ENCODE measurements around the gene PAFAH2.

The PAFAH2 gene

DNA sequence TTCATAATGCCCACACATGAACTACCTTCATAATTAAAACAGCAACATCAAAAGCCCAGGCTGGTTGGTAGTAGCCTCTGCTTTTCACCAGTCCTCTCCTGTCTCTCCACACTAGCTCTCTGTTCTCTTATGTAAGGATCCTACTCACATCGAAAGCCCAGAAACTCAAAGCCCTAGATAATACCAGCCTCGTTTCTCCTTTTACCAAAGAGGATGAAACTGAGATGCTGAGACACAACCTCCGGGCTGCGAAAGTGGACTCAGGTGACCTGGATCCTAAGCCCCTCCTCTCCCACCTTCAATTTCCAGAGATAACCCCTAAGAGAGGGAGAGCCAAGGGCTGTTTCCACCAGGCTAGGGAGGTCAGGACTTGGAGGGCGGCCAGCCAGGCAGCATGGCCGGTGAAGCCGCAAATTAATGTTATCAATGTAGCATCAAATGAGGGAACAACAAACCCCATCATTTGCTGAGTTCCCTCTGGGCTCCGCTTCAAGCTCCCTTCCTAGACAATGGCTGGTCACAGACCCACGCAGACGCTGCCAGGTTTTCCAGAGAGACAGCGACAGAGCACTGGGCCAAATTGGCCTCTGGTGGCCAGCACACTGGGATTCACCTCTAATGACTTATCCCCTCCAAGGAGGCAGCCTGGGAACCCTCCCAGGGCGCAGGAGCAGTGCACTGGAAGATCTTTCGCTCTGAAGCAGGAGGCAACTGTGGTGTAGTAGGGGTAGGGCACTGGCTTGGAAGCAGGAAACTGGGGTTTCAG is 70.9 kb downstream of the PAFAH2 start:
- no peak for DNase-seq

DNA sequence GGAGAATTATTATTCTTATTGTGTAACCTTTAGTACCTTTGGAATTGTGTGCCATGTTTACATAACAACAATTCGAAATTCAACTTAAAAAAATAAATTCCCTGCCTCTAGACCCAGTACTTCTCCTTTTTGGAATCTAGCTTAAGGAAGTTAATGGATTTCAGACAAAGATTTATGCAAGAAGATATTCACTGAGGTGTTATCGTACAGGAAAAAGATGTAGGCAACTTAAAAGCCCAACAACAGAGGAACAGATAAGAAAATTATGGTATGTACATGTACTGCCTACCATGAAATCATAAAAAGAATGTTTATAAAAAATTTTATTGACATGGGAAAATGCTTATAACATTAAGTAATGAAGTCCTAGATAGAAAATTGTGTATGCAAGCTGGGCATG is 73.4 kb downstream of the PAFAH2 start:
- no peak for DNase-seq

DNA sequence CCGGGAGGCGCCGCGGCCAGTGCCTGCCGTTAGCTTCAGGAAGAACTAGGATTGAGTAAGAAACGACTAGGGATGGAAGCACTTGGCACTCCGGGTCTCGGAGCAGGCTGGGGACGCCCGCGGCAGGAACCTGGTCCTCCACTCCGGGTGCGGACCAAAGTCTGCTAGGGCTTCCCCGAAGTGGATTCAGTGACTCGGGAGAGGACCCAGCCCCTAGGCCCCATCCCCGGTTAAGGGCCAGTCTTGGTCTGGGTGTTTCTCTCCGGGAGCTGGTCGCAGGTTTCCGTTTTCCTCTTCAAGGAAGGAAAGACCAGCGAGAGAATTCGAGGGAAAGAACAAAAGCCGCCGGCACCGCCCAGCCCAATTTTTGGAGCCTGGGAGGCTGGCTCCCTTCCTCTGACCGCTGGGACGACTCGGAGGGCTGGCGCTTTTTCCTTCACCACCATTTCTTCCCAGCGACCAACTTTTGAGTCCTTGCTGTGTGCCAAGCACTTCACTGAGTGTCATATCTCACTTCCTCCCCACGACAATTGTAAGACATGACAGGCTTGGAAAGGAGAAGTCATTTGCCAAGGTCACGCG is 74.8 kb downstream of the PAFAH2 start:
- peak; percentile 3 to 12 for DNase-seq

DNA sequence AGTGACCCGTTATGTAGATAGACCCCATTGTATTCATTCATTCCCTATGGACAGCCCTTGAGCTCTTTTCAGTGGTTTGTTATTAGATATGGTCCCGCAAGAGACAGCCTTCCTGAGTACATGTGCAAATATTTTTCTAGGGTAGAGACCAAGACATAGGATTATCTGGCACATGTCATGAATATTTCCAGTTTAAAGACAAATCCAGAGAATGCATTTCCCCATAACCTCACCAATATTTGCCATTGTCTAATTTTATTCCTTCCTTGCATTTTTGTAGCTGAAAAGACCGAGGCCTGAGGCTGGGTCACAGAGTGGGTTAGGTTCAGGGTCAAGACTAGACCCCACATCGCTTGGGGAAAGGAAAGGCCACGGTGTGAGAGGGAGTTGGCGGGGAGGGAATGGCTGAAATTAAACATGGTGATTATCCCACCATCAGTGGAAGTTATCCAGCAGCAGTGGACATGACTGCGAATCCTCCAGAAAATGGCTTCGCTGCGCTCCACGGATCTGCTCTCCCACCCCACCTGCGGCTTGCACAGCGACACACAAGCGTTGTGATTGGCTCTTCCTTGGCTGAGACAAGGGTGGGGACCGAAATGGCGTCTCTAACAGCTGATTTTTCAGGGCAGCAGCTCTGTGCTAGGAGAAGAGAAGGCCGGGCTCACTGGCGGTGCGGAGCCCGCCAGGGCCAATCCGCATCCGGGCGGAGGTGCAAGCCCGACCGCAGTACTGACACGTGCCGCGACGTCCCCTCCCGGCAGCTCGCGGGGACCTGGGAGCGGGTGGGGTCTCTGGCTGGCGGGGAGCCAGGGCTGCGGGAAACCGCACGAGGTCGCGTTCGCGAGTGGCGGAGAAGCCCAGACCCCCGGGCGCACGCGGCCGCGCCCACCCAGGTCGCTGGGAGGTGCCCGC is 75.5 kb downstream of the PAFAH2 start:
- peak; percentile 16 to 29 for DNase-seq

DNA sequence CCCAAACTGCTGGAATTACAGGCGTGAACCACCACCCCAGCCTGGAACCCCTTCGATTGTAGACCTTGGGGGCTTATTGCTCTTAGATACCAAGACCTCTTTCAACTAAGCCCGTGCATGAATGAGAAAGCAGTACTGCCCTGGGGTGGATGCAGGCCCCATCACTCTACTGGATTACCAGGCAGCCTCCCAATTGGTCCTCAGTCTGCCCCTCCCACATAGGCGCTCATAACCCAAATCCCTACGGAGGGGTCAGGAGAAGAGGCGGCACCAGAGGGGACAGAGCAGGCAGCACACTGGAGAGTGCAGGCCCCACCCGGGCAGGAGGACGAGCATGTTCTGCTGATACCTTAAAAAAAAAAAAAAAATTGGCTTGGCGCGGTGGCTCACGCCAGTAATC is 79.2 kb downstream of the PAFAH2 start:
- DNase-seq = no peak

DNA sequence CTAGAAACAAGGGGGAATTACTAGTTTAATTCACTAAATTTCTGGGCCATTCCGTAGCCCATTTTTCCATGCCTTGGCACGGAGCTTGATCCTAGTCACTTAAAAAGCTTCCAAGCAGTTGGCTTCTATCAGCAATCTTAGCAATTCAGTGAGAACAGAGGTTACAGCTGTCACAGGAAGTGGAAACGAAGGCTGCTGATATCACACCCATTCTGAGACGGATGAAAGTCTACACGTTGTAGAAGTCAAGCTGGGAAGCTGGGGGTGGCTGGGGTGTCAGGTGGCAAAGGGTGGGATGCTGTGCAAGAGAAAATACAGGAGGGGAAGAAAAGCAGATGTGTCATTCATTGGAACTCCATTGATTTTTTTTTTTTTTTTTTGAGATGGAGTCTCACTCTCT is 79.9 kb downstream of the PAFAH2 start:
- peak in 1 of 2 donors; percentile 12 for DNase-seq

DNA sequence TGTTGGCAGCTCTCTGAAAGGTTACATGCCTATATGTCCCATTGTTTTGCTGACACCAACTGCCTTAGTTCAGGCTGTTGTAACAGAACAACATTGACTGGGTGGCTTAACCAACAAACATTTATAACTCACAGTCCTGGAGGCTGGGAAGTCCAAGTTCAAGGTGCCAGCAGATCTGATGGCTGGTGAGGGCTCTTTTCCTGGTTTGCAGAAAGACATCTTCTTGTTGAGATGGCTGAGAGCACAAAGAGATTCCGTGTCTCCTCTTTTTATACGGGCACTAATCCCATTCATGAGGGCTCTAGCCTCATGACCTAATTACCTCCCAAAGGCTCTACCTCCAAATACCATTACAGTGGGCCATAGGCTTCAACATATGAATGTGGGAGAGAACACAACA is 81.4 kb downstream of the PAFAH2 start:
- no peak for DNase-seq

DNA sequence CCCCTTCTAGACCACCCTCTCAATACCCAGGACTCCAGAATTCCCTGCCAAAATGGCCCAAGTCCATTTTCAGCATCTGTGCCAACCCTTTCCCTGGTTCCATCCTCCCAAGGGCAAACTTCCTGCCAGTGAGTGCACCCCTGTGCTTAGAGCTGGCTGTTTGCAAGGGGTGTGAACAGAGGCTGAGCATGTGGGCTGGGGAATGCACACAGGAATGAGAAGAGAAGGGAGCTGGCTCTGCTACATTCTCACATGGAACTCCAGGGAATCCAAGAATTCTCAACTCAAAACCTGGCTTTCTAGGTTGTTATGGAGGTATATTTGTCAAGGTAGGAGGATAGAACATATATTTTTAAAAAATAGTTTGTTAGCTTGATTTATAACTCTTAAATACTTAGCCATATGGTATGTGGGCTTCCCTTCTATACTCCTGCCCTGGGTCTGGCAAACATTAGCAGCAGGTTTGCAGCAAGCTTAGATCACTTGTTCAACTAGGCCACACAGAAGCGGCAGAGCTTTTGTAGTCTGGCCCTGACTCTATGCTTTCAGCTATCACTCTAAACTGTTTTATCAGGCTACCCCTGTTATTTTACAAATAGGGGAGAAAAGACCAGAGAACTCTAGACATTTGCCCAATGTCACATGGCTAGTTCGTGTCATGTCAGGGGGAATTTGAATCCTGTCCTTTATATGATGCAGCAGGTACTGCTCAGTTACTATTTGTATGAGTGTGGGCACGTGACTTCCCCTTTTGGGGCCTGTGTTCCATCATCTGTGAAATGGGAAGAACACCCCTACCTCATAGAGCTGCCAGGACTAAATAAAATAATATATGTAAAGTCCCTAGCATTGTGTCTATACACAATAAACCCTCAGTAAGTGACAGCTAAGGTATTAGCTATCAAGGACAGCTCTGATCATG is 83.5 kb downstream of the PAFAH2 start:
- no peak for DNase-seq

DNA sequence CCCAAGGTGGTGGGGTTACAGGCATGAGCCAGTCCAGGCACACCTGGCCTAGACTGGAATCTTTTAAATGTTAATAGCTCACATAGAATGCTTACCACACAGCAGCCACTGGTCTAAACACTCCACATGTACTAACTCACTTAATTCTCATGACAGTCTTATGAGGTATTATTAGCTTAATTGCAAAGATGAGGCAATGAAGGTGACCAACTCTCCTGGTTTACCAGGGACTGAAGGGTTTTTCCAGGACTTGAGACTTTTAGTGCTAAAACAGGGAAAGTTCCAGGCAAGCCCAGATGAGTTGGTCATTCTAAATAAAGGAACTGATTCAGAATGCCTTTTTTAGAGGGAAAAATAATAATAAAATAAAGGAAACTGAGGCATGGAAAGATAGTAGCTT is 84.7 kb downstream of the PAFAH2 start:
- DNase-seq = no peak

DNA sequence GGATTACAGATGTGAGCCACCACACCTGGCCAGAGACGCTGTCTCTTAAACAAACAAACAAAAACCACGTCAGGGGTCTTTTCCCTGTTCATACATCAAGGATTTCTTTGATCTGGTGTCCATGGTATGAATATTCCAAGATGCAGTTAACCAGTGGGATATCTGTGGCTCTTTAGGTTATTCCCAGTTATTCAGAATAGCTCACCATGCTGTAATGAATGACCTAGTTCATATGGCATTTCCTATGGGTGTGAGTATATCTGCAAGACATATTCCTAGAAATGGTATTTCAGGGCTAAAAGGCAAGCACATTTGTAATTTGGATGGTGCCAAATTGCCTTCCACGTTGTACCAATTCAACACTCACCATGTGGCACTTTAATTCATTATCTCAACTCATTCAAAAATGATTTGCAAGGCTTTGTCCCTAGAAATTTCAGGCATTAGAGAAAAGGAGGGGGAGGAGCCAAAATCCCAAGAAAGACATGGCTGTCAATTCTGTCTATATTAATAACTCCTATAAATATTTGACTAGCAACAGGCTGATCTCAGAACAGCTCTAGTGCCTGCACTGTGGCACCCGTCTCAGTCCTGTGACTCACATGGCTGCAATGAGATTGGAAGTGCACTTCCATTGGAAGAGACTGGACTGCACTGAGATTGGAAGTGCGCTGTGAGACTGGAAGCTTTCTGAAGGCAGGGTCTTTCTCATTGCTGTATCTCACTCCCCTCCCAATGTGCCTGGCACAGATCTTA is 85.6 kb downstream of the PAFAH2 start:
- no peak for DNase-seq

DNA sequence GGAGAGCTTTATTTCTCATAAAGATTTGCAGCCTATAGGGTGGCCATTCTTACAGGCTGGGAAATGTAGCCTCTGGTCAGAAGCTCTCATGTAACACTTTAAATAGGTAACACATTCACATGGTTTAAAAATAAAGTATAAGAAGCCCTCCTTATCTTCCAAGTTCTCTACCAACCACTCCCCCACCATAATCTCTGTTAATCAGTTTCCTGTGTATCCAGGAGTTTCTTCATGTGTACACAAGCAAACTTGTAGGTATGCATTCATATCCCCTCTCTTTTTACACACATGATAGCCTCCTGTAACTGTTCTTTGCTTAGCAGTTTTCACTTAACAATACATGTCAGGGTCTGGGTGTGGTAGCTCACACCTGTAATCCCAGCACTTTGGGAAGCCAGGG is 86.7 kb downstream of the PAFAH2 start:
- DNase-seq = no peak

Measured in activated CD4-positive, alpha-beta T cell treated with anti-CD3 and anti-CD28 coated beads for 4 hours (primary cell).